Endodermal cell (in vitro differentiated cells): Measurements from ENCODE around the gene EIF4E3. TPM values are rescaled to one million over a fixed set of nuclear protein-coding genes. Genes with fewer than 3 reads are reported as not detected.

Source experiments
- DNase-seq: peaks from one replicate; pipeline ENCODE4 v3.0.0-alpha.2; 2017
- H3K27ac ChIP-seq: 2 replicates; pipeline ENCODE4 v1.5.1; 2013; ENCODE audit warnings: mild to moderate bottlenecking, low read depth, low read length, moderate library complexity
- H3K27me3 ChIP-seq: 2 replicates; pipeline ENCODE4 v1.6.1; 2013; ENCODE audit warnings: mild to moderate bottlenecking, low read length, moderate library complexity; ENCODE audit not compliant: insufficient read depth, control insufficient read depth, poor library complexity, severe bottlenecking
- H3K36me3 ChIP-seq: 2 replicates; pipeline ENCODE4 v1.7.0; 2013; ENCODE audit warnings: mild to moderate bottlenecking, low read length, moderate library complexity; ENCODE audit not compliant: control insufficient read depth, insufficient read depth
- H3K4me1 ChIP-seq: one replicate; pipeline ENCODE4 v1.7.0; 2013; ENCODE audit warnings: low read length; ENCODE audit not compliant: control insufficient read depth, insufficient read depth
- H3K4me3 ChIP-seq: 2 replicates; pipeline ENCODE4 v1.5.1; 2013; ENCODE audit warnings: mild to moderate bottlenecking, low read length, moderate library complexity
- H3K9ac ChIP-seq: 2 replicates; pipeline ENCODE4 v1.6.1; 2013; ENCODE audit warnings: mild to moderate bottlenecking, low read length, moderate library complexity; ENCODE audit not compliant: poor library complexity, severe bottlenecking; ENCODE audit errors: extremely low read depth
- H3K9me3 ChIP-seq: 2 replicates; pipeline ENCODE4 v1.6.1; 2013; ENCODE audit warnings: mild to moderate bottlenecking, low read length, moderate library complexity; ENCODE audit not compliant: control insufficient read depth
- H3K27ac Mint-ChIP-seq: 2 replicates; pipeline ENCODE4 v1.8.0; 2020; ENCODE audit warnings: mixed read lengths
- H3K27me3 Mint-ChIP-seq: 2 replicates; pipeline ENCODE4 v1.8.0; 2021; ENCODE audit warnings: mild to moderate bottlenecking, mixed read lengths; ENCODE audit not compliant: insufficient read depth
- H3K36me3 Mint-ChIP-seq: 2 replicates; pipeline ENCODE4 v1.8.0; 2020; ENCODE audit warnings: low read depth, mixed read lengths
- H3K4me1 Mint-ChIP-seq: 2 replicates; pipeline ENCODE4 v1.8.0; 2020; ENCODE audit warnings: mixed read lengths
- H3K4me3 Mint-ChIP-seq: 2 replicates; pipeline ENCODE4 v1.8.0; 2020; ENCODE audit warnings: mild to moderate bottlenecking, moderate library complexity, mixed read lengths
- H3K9me3 Mint-ChIP-seq: 2 replicates; pipeline ENCODE4 v1.8.0; 2020; ENCODE audit warnings: mild to moderate bottlenecking, mixed read lengths
- CTCF ChIP-seq: fragments of 200-600 bp; sonication (generic); conservative IDR thresholded peaks from 2 replicates; pipeline ENCODE4 v1.5.0; 2021; ENCODE audit warnings: antibody characterized with exemption, mild to moderate bottlenecking
- WGBS, 2 experiments: methylation state at CpG; one replicate each; pipeline versions ENCODE4 v1.1.5 to v1.1.7; 2013; ENCODE audit warnings: missing lambda C conversion rate in 2 of 2, mixed read lengths in 1 of 2; ENCODE audit not compliant: insufficient coverage in 1 of 2, insufficient read length in 1 of 2; 5-methylcytosine and 5-hydroxymethylcytosine counted together
- long read RNA-seq, 4 experiments: library from polyadenylated mRNA in 2 of 4; library from RNA in 1 of 4; library from capped mRNA in 1 of 4; stranded (forward) in 3 of 4; unstranded in 1 of 4; transcript quantifications; one replicate each; pipeline ENCODE4 v2.0.0, GENCODE V29; 2020 to 2021; ENCODE audit warnings: inconsistent platforms in 1 of 4
- polyA plus RNA-seq, 2 experiments: library from polyadenylated mRNA; stranded (reverse); fragments of 50-300 nt; gene quantifications; one replicate each; pipeline ENCODE4 v1.2.3, GENCODE V29; 2013
- total RNA-seq, 2 donors: library from RNA; stranded (reverse); fragmentation: NEBNext Ultra II Directional in 1 of 2; extraction: Animal tissue kit (Norgen Biotek cat#: 25700) in 1 of 2; gene quantifications; 2 replicates in 1 of 2; 3 replicates in 1 of 2; pipeline ENCODE4 v1.2.1, GENCODE V29; 2021

EIF4E3 gene
- 1 to 10 TPM; 1.9 to 5.5 TPM for total RNA-seq
- polyA plus RNA-seq (2013, experiment 1 of 2): 7.9 TPM
- 7.7 TPM for polyA plus RNA-seq (2013, experiment 2 of 2)
- long read RNA-seq, experiment 1, partial matches to known transcripts: 0 of 1 reads
- long read RNA-seq, experiment 1, other reads (novel, unspliced or antisense): 0 of 1 reads
- long read RNA-seq, experiment 2, full-length matches to known transcripts: 5 of 9 reads
- long read RNA-seq, experiment 2, partial matches to known transcripts: 0 of 9 reads
- long read RNA-seq, experiment 2, other reads (novel, unspliced or antisense): 4 of 9 reads
- long read RNA-seq, experiment 3, full-length matches to known transcripts: 2 of 4 reads
- long read RNA-seq, experiment 3, partial matches to known transcripts: 1 of 4 reads
- long read RNA-seq, experiment 3, other reads (novel, unspliced or antisense): 1 of 4 reads
- long read RNA-seq, experiment 4, partial matches to known transcripts: 0 of 1 reads
- long read RNA-seq, experiment 4, other reads (novel, unspliced or antisense): 1 of 1 reads

- Mint-ChIP-seq H3K27me3 (peaks cover 90% of the 10 kb centered on the region), H3K9me3 (no peaks in the 10 kb centered on the region), H3K4me1 (peaks cover 4% of the 10 kb centered on the region), H3K36me3 (no peaks in the 10 kb centered on the region), H3K4me3 (peak within 1 kb of the TSS; percentile 64), H3K27ac (no peak within 1 kb of the TSS)
- peak within 1 kb of the TSS; percentile 33 for H3K27ac ChIP-seq
- 3 to 19% methylated on average over 7 to 80 of the region's 80 CpGs for whole genome bisulfite sequencing, 2 experiments
- DNase-seq: peak; percentile 81
- H3K4me3 ChIP-seq: peak within 1 kb of the TSS; percentile 76
- no peak for TF ChIP-seq CTCF
- no peaks in the 10 kb centered on the region for H3K9me3 ChIP-seq
- no peak within 1 kb of the TSS for H3K9ac ChIP-seq
- H3K36me3 ChIP-seq: no peaks in the 10 kb centered on the region
- peaks cover 86% of the 10 kb centered on the region for H3K27me3 ChIP-seq
- no peaks in the 10 kb centered on the region for H3K4me1 ChIP-seq
Observed at GRCh38 chr3:71725271-71725991, at the start of gene EIF4E3. Gene EIF4E3 (minus strand): TSS chr3:71725402. CDS start chr3:71725367, 35 bp downstream.

GRCh38 chr3:71771884-71772283 lies 46.7 kb upstream of the EIF4E3 start:
- 77% methylated on average over 1 of the region's 1 CpG; no CpG with 5 or more reads in 1 of the 2 experiments for WGBS, 2 experiments
- Histone ChIP-seq H3K36me3 (no peaks in the 10 kb centered on the region), H3K27me3 (no peaks in the 10 kb centered on the region), H3K27ac (no peak overlapping the region), H3K4me1 (no peaks in the 10 kb centered on the region), H3K4me3 (no peak overlapping the region), H3K9me3 (no peaks in the 10 kb centered on the region), H3K9ac (no peak overlapping the region)
- DNase-seq: no peak
- no peak overlapping the region for H3K27ac Mint-ChIP-seq
- peaks cover 9% of the 10 kb centered on the region for H3K27me3 Mint-ChIP-seq
- no peak for TF ChIP-seq CTCF
- H3K4me1 Mint-ChIP-seq: peaks cover 5% of the 10 kb centered on the region
- H3K9me3 Mint-ChIP-seq: no peaks in the 10 kb centered on the region
- no peaks in the 10 kb centered on the region for H3K36me3 Mint-ChIP-seq
- H3K4me3 Mint-ChIP-seq: no peak overlapping the region

- Histone ChIP-seq H3K36me3 (no peaks in the 10 kb centered on the region), H3K27ac (no peak overlapping the region), H3K4me3 (no peak overlapping the region), H3K9me3 (no peaks in the 10 kb centered on the region), H3K9ac (no peak overlapping the region), H3K27me3 (no peaks in the 10 kb centered on the region), H3K4me1 (no peaks in the 10 kb centered on the region)
- no peak for TF ChIP-seq CTCF
- 89 to 94% methylated on average over 5 of the region's 5 CpGs for WGBS, 2 experiments
- H3K36me3 Mint-ChIP-seq: no peaks in the 10 kb centered on the region
- H3K27me3 Mint-ChIP-seq: peaks cover 9% of the 10 kb centered on the region
- no peaks in the 10 kb centered on the region for H3K9me3 Mint-ChIP-seq
- no peak for DNase-seq
- no peak overlapping the region for H3K27ac Mint-ChIP-seq
- H3K4me3 Mint-ChIP-seq: no peak overlapping the region
- peaks cover 5% of the 10 kb centered on the region for H3K4me1 Mint-ChIP-seq
Observed at GRCh38 chr3:71771126-71771525, 45.9 kb upstream of the EIF4E3 start.
